Omental fat pad (tissue), 4 donors: Measurements from ENCODE around the gene IRAK1. TPM values are rescaled to one million over a fixed set of nuclear protein-coding genes. Genes with fewer than 3 reads are reported as not detected.
"Not testable (repeated sequence)": the region's sequence is repeated elsewhere in the genome, so short reads cannot be mapped to it uniquely, and the experiment has no call there.

ENCODE experiments used
- ATAC-seq: fragments of 150-250 bp; one replicate; pipeline ENCODE4 v1.9.1; 2016; ENCODE audit warnings: mild to moderate bottlenecking, moderate library complexity; ENCODE audit not compliant: low FRiP score
- DNase-seq: peaks from one replicate; pipeline ENCODE4 v3.0.0-alpha.2; 2019; ENCODE audit warnings: low spot score
- total RNA-seq, 4 donors: library from RNA; depleted of rRNA; stranded (reverse); fragments of >200 nt; gene quantifications; one replicate each; pipeline ENCODE4 v1.1.0, GENCODE V29; 2016
- TF ChIP-seq, protein P1 (sequence below), 3 donors: fragments of 450-650 bp; IDR thresholded peaks; one replicate each; pipeline ENCODE4 v1.5.1; 2016 to 2017; ENCODE audit warnings: antibody characterized with exemption in 3 of 3, mild to moderate bottlenecking in 3 of 3, moderate library complexity in 2 of 3

The IRAK1 gene
- total RNA-seq, 4 donors from 2014 or later = 43.1 to 85.3 (median 78.4) TPM

DNA sequence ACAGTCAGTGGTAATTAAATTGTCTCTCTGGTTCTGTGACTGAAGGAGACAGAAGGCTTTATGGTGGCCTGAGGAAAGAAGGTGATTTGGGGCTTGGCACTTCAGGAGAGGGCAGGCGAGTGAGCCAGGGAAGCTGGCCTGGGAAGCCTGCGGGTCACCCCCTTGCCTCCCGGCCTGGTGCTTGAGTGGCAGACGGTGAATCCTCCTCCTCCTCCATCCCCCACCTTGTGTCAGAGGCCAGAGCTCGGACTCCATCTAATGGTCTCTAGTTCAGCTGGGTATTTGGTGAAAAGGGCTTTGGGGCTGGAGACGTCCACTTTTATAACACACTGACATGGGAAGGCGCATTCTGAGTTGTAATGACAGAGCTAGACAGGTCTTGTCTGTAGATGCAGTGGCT lies 38.5 kb downstream of the IRAK1 start:
- DNase-seq (no peak), ATAC-seq (no peak)
- TF ChIP-seq, protein P1, sequence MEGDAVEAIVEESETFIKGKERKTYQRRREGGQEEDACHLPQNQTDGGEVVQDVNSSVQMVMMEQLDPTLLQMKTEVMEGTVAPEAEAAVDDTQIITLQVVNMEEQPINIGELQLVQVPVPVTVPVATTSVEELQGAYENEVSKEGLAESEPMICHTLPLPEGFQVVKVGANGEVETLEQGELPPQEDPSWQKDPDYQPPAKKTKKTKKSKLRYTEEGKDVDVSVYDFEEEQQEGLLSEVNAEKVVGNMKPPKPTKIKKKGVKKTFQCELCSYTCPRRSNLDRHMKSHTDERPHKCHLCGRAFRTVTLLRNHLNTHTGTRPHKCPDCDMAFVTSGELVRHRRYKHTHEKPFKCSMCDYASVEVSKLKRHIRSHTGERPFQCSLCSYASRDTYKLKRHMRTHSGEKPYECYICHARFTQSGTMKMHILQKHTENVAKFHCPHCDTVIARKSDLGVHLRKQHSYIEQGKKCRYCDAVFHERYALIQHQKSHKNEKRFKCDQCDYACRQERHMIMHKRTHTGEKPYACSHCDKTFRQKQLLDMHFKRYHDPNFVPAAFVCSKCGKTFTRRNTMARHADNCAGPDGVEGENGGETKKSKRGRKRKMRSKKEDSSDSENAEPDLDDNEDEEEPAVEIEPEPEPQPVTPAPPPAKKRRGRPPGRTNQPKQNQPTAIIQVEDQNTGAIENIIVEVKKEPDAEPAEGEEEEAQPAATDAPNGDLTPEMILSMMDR (IDR thresholded peaks at IDR 0.05) = no peak

DNA sequence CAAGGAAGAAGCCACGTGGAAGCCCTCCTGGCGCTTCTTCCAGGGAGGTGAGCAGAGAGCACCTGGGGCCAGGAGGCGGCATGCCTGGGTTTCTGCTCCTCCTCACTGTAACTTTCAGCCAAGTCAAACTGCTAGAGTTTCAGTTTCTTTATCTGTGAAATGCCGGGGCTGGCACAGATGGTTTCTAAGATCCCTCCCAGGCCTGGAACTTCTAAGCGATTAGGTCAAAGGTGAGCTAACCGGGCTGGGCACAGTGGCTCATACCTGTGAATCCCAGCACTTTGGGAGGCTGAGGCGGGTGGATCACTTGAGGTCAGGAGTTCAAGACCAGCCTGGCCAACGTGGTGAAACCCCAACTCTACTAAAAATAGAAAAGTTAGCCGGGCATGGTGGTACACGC lies 39.3 kb downstream of the IRAK1 start:
- ATAC-seq = peak; percentile 9
- DNase-seq = not testable (repeated sequence)

DNA sequence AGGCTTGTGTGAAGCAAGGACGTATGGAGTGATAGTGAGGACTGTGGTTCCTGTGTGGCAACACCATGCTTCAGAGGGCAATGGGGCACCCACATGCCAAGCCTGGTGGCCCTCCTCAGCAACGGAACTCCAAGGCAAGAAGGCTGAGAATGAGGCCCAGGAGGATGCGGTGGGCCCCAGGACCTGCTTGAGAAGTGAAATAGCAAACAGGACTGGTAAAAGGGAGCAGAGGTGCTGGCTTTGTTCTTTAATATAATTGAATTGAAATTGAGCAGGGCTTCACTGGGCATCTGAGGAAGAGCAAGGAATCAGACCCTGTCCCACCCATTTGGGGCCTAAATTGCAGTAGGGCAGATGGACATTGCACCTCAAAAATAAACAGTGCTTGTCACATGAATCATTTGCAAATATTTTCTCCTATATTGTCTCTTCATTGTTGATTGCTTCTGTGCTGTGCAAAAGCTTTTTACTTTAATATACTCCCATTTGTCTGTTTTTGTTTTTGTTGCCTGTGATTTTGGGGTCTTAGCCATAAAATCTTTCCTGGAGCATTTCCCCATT lies 44.9 kb downstream of the IRAK1 start:
- ATAC-seq (no peak), DNase-seq (no peak)
- TF ChIP-seq, protein P1 (IDR thresholded peaks at IDR 0.05) = no peak

DNA sequence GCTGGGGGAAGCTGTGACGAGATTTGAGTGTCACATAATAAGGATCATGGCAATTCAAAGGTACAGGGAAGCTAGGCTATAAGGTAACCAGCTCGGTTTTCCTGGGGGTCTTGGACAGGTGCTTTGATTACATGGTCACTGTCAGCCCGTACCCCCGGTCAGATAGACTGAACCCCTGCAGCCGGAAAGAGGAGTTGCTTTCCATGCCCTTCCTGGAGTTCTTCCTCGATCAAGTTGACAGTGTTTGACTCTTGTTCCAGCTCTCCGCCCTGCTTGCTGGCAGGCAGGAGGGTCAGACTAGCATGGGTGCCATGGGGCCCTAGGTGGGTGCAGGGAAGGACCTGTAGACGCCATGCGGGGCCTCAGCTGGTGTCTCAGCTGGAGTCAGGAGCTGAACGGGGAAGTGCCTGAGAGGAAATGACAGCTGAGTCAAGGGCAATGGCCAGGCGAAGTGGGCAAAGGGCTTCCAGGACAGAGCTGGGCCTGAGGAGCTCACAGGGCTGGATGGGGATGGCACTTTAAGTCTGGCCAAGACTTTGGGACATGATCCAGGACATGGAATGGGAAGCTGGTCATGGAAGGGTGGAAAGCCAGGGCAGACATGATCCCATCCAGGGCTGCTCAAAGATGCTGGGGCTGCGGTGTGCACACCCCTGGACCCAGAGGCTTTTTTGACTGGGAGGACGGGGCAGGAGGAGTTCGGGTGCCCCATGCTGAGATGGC lies 45.5 kb downstream of the IRAK1 start:
- TF ChIP-seq, protein P1 (IDR thresholded peaks at IDR 0.05) = no peak
- ATAC-seq = no peak
- no peak for DNase-seq

DNA sequence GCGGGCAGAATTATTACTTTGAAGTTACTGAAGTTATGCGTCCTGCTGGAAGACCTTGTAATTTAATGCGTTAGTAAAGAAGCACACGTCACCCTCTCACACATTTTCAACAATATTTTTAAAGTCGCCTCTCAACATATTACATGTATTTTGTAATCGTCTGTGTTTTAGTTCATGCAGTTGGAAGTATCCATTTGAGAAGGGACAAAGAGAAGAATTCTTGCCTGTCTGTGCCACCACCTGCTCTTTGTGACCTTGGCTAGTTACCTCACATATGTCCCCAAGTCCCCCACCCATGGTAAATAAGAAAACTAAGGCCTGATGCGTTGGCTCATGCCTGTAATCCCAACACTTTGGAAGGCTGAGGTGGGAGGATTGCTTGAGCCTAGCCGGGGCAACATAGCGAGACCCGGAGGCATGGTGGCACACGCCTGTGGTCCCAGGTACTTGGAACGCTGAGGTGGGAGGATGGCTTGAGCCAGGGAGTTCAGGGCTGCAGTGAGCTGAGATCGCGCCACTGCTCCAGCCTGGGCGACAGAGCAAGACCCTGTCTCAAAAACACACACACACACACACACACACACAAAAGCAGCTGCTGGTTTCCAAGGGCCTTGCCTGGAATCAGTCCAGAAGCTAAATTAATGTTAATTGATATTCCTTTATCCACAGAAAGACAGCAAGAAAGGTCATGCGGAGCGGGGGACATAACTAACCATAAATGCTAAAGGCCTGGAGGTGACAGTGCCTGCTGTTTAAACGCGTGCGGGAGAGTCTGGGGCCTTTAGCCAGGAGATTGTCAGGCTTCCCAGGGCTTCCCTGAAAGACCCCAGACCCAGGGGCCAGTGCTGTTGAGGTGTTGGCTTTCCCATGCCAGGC lies 46.3 kb downstream of the IRAK1 start:
- DNase-seq = no peak
- ATAC-seq = no peak
- TF ChIP-seq, protein P1 (IDR thresholded peaks at IDR 0.05) = no peak

DNA sequence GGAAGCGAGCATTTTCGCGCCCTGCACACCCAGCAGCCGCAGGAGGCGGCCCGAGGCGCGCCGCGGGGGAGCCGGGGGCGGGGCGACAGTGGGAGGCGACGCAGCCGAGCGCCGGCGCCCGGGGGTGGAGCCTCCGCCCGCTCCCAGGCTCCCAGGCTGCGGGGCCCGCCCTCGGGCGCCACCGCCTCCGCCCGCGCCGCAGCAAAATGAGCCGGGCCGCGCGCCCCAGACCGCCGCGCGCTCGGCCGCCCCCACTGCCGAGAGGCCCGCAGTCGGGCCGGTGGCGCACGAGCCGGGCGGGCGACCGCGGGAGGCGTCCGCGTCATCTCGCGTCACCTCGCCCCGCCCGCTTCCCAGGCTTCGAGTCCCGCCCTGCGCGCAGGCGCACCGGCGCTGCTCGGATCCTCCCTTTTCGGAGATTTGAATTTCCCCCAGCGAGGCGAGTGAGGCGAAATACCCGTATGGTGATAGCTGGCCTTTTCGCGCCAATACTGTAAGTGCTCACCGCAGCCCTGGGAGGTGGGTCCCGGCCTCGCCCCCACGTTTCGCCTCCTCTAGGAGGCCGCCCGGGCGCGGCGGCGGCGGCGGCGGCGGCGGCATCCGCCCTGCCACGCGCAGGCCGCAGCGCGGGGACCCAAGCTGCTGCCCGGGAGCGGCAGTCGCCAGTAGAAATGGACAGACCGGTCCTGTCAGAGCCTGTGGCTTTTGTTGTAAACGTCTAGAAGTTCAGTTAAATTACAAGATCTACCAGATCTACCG lies 47.2 kb downstream of the IRAK1 start, which contains the start of gene TMEM187:
Gene TMEM187 (plus strand): TSS at position 387 of the 759 bp plus-strand sequence. CDS start 9,309 bp downstream, outside the sequence.
- ATAC-seq (peak; percentile 69), DNase-seq (peak; percentile 57)
- TF ChIP-seq, protein P1 (IDR thresholded peaks at IDR 0.05) = no peak
